ENCODE results near the gene PTPRN2.
"Not testable (repeated sequence)": the region's sequence is repeated elsewhere in the genome, so short reads cannot be mapped to it uniquely, and the experiment has no call there.

The PTPRN2 gene

GRCh38 chr7:158458096-158458495 lies 129.5 kb downstream of the PTPRN2 start:
- DNase-seq: no peak

- not testable (repeated sequence) for DNase-seq
Measured at GRCh38 chr7:158457586-158457985, 130.0 kb downstream of the PTPRN2 start.

- DNase-seq: no peak
Measured at GRCh38 chr7:158454631-158455030, 133.0 kb downstream of the PTPRN2 start.

- DNase-seq: no peak
Measured at GRCh38 chr7:158453663-158454062, 134.0 kb downstream of the PTPRN2 start.

- DNase-seq: no peak
Measured at GRCh38 chr7:158452331-158452730, 135.3 kb downstream of the PTPRN2 start.

GRCh38 chr7:158450476-158451124 lies 137.0 kb downstream of the PTPRN2 start:
- no peak for DNase-seq

GRCh38 chr7:158449942-158450341 lies 137.7 kb downstream of the PTPRN2 start:
- DNase-seq: no peak

GRCh38 chr7:158449266-158449665 lies 138.4 kb downstream of the PTPRN2 start:
- no peak for DNase-seq

GRCh38 chr7:158448430-158449100 lies 139.1 kb downstream of the PTPRN2 start:
- DNase-seq: no peak

GRCh38 chr7:158447506-158448171 lies 140.0 kb downstream of the PTPRN2 start:
- DNase-seq: no peak

GRCh38 chr7:158447151-158447505 lies 140.5 kb downstream of the PTPRN2 start:
- DNase-seq: no peak

- no peak for DNase-seq
Measured at GRCh38 chr7:158446706-158447105, 140.9 kb downstream of the PTPRN2 start.

GRCh38 chr7:158446281-158446680 lies 141.3 kb downstream of the PTPRN2 start:
- no peak for DNase-seq

- no peak for DNase-seq
Measured at GRCh38 chr7:158445421-158446175, 142.0 kb downstream of the PTPRN2 start.

- no peak for DNase-seq
Measured at GRCh38 chr7:158444501-158445420, 142.9 kb downstream of the PTPRN2 start.

GRCh38 chr7:158443688-158444483 lies 143.7 kb downstream of the PTPRN2 start:
- no peak for DNase-seq

- DNase-seq: no peak
Measured at GRCh38 chr7:158443014-158443687, 144.5 kb downstream of the PTPRN2 start.

GRCh38 chr7:158442260-158442659 lies 145.4 kb downstream of the PTPRN2 start:
- DNase-seq: no peak

- DNase-seq: no peak
Measured at GRCh38 chr7:158439035-158439434, 148.6 kb downstream of the PTPRN2 start.

GRCh38 chr7:158432369-158433341 lies 155.0 kb downstream of the PTPRN2 start:
- no peak for DNase-seq

Measured in activated CD4-positive, alpha-beta T cell treated with anti-CD3 and anti-CD28 coated beads, Interleukin-2, Interleukin-6, amounts not matched to agents 100 ng/mL and 50 ng/mL, durations not matched to agents 16 hours and 8 hours (primary cell).